ENCODE data around the gene CD2.

DNA sequence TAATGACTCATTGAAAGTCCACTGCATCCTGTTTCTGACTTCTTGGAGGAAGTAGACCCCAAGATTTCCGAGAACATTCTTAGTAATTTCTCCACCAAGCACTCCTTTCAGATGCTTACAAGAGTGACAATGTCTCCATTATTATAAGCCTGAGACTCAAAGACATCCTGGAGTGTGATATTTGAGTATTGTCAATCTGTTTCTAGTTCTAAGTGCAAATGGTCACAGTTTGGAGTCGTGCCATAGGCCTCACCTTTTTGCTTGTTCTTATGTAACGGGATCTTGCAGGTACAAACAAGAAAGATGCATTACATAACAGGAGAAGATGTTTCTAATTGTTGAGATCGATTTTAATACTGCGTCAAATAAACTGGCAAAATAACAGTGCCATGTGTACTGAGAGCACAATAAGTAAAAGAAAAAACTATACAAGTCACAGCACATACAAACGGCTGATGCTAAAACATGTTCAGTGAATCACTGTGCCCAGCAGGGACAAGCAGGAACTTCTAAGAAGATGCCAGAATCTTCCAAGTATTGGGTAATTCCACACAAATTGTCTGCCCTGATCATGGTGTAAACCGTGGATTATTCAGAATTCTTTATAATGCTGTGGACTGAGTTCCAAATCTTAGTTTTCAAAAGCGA, 54.1 kb downstream of the CD2 start:
- TF ChIP-seq, protein P1, sequence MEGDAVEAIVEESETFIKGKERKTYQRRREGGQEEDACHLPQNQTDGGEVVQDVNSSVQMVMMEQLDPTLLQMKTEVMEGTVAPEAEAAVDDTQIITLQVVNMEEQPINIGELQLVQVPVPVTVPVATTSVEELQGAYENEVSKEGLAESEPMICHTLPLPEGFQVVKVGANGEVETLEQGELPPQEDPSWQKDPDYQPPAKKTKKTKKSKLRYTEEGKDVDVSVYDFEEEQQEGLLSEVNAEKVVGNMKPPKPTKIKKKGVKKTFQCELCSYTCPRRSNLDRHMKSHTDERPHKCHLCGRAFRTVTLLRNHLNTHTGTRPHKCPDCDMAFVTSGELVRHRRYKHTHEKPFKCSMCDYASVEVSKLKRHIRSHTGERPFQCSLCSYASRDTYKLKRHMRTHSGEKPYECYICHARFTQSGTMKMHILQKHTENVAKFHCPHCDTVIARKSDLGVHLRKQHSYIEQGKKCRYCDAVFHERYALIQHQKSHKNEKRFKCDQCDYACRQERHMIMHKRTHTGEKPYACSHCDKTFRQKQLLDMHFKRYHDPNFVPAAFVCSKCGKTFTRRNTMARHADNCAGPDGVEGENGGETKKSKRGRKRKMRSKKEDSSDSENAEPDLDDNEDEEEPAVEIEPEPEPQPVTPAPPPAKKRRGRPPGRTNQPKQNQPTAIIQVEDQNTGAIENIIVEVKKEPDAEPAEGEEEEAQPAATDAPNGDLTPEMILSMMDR (IDR thresholded peaks at IDR 0.05), result no peak
- no peak for TF ChIP-seq POLR2A (IDR thresholded peaks at IDR 0.05)
